Spleen (tissue), 7 donors: Measurements from ENCODE around the gene NFATC1.

ENCODE experiments used
- POLR2A ChIP-seq, 3 donors: fragments of 450-650 bp; IDR thresholded peaks; one replicate each; pipeline ENCODE4 v1.5.1; 2017; ENCODE audit warnings: antibody characterized with exemption in 3 of 3, mild to moderate bottlenecking in 1 of 3
- TF ChIP-seq, protein P1 (sequence below), 11 experiments: fragments of 200-600 bp in 7 of 11; fragments of 450-650 bp in 4 of 11; sonication (generic) in 4 of 11; IDR thresholded peaks in 8 of 11; conservative IDR thresholded peaks in 3 of 11; 1 replicate in 7 of 11; 2 replicates in 4 of 11; pipeline versions ENCODE4 v1.4.0 to v1.8.0; 2016 to 2021; ENCODE audit warnings: antibody characterized with exemption in 11 of 11, inconsistent platforms in 4 of 11, mild to moderate bottlenecking in 1 of 11
- donor health status: DM: no; HTN: no; CAD: no; lungs with moderate emphysema.
- donor health status: DM: no; HTN: no; CAD: no.
- donor health status: DM: no; HTN: no; CAD: no.

DNA sequence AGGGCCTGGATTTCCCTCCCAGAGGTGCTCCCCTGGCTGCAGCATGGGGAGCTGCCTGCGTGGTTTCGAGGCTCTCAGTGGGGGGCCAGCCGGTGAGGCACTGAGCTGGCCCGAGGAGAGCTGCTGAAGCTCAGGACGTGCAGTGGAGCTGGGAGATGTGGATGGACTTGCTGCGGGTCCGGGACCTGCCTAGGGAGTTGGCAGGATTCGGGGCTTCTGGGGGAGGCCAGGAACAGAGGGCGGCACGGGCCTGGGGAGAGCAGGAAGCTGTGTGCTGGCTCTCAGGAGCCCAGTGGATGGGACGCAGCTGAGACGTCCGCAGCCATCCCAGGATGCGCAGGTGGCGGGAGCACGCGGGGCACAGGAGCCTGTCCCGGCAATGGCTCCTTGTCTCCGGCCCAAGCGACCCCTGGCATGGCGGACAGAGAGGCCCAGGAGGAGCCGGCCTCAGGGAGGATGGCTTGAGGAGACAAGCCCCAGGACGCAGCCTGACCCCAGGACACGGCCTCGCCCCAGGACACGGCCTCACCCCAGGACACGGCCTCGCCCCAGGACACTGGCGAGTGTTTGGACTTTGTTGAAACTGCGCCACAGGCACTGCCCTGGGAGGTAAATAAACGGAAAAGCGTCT lies 116.1 kb downstream of the NFATC1 start:
- TF ChIP-seq, protein P1, sequence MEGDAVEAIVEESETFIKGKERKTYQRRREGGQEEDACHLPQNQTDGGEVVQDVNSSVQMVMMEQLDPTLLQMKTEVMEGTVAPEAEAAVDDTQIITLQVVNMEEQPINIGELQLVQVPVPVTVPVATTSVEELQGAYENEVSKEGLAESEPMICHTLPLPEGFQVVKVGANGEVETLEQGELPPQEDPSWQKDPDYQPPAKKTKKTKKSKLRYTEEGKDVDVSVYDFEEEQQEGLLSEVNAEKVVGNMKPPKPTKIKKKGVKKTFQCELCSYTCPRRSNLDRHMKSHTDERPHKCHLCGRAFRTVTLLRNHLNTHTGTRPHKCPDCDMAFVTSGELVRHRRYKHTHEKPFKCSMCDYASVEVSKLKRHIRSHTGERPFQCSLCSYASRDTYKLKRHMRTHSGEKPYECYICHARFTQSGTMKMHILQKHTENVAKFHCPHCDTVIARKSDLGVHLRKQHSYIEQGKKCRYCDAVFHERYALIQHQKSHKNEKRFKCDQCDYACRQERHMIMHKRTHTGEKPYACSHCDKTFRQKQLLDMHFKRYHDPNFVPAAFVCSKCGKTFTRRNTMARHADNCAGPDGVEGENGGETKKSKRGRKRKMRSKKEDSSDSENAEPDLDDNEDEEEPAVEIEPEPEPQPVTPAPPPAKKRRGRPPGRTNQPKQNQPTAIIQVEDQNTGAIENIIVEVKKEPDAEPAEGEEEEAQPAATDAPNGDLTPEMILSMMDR (IDR thresholded peaks at IDR 0.05 in 8 of 11, conservative IDR thresholded peaks at IDR 0.05 in 3 of 11), result no peak
- no peak for TF ChIP-seq POLR2A (IDR thresholded peaks at IDR 0.05)
